Natural killer cell (primary cell): ENCODE measurements around the gene GOLGA1. TPM values are rescaled to one million over a fixed set of nuclear protein-coding genes. Genes with fewer than 3 reads are reported as not detected.

Experiments used
- ATAC-seq, 3 donors: fragments of 150-1000 bp in 2 of 3; fragments of 200-7000 bp in 1 of 3; cut with Tn5 transposase; 1 replicate in 1 of 3; 2 replicates in 2 of 3; pipeline ENCODE4 v1.10.0; 2021; ENCODE audit warnings: mild to moderate bottlenecking in 2 of 3, moderate library complexity in 2 of 3
- DNase-seq, 2 donors: peaks; one replicate each; pipeline versions ENCODE4 v3.0.0 to v3.0.0-alpha.2; 2013 to 2021; ENCODE audit warnings: mixed read lengths in 1 of 2
- H3K27ac ChIP-seq: one replicate; pipeline ENCODE4 v1.5.1; 2013; ENCODE audit warnings: mild to moderate bottlenecking, low read length
- H3K27me3 ChIP-seq: one replicate; pipeline ENCODE4 v1.6.1; 2013; ENCODE audit warnings: low read length; ENCODE audit not compliant: control insufficient read depth, insufficient read depth
- H3K36me3 ChIP-seq: one replicate; pipeline ENCODE4 v1.6.1; 2013; ENCODE audit warnings: low read length; ENCODE audit not compliant: control insufficient read depth, insufficient read depth
- H3K4me1 ChIP-seq: one replicate; pipeline ENCODE4 v1.6.1; 2013; ENCODE audit warnings: low read length; ENCODE audit not compliant: control insufficient read depth, insufficient read depth
- H3K4me3 ChIP-seq: one replicate; pipeline ENCODE4 v1.5.1; 2013; ENCODE audit warnings: low read length
- H3K9me3 ChIP-seq: one replicate; pipeline ENCODE4 v1.6.1; 2013; ENCODE audit warnings: low read length; ENCODE audit not compliant: control insufficient read depth, insufficient read depth
- H3K27ac Mint-ChIP-seq, 2 donors: one replicate each; pipeline ENCODE4 v1.8.0; 2022; ENCODE audit warnings: mild to moderate bottlenecking in 2 of 2, mixed read lengths in 2 of 2, moderate library complexity in 1 of 2
- H3K27me3 Mint-ChIP-seq, 2 donors: one replicate each; pipeline ENCODE4 v1.8.0; 2022; ENCODE audit warnings: low read depth in 2 of 2, mixed read lengths in 2 of 2
- H3K36me3 Mint-ChIP-seq: one replicate; pipeline ENCODE4 v1.8.0; 2022; ENCODE audit warnings: mixed read lengths
- H3K4me1 Mint-ChIP-seq, 2 donors: one replicate each; pipeline ENCODE4 v1.8.0; 2022; ENCODE audit warnings: mixed read lengths in 2 of 2
- H3K4me3 Mint-ChIP-seq: one replicate; pipeline ENCODE4 v1.8.0; 2022; ENCODE audit warnings: mild to moderate bottlenecking, moderate library complexity, mixed read lengths
- H3K9me3 Mint-ChIP-seq, 2 donors: one replicate each; pipeline ENCODE4 v1.8.0; 2022; ENCODE audit warnings: mixed read lengths in 2 of 2
- WGBS: methylation state at CpG from one replicate; pipeline ENCODE4 v1.1.7; 2013; ENCODE audit warnings: missing lambda C conversion rate; ENCODE audit not compliant: insufficient coverage; 5-methylcytosine and 5-hydroxymethylcytosine counted together
- intact Hi-C: fragments of 100-400 bp; cut with micrococcal nuclease; formaldehyde crosslinking; loops from one replicate; pipeline ENCODE4 v1.14.2; 2022
- total RNA-seq, 4 donors: library from RNA; stranded (reverse); fragments of 120-200 nt in 1 of 4; gene quantifications; one replicate each; pipeline versions ENCODE4 v1.2.3 to v1.2.4, GENCODE V29; 2013 to 2022
- TF ChIP-seq, protein P1 (sequence below): fragments of 200-600 bp; IDR thresholded peaks from one replicate; pipeline ENCODE4 v1.8.0; 2022; ENCODE audit warnings: antibody characterized with exemption

Gene GOLGA1
- total RNA-seq, 3 donors from 2014 or later (not counting 1 experiment from before 2014, with no cell fraction given), result 21.5 to 32.4 (median 27.0) TPM

DNA sequence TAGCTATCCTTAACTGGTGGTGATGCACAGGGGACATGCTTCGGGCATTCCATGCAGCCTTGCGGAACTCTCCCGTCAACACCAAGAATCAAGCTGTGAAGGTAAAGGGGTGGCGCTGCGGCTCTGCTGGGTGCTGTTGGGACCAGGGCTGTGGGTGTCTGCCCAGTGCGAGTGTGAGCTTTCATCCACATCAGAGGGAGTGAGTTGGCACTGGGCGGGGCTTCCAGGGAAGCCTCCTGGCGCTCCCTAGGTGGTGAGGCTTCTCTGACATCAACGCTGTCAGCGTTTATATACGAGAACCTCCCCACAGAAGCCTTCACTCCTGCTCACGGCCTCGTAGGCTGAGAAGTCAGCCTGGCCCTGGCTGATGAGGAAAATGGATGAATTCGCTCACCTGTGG, 67.2 kb downstream of the GOLGA1 start:
- Mint-ChIP-seq H3K4me3 (peak overlapping the region; percentile 97), H3K27me3 (no peaks in the 10 kb centered on the region), H3K36me3 (peaks cover 13% of the 10 kb centered on the region), H3K27ac (peak overlapping the region; percentile 97), H3K9me3 (no peaks in the 10 kb centered on the region), H3K4me1 (peaks cover 77 to 78% of the 10 kb centered on the region in 2 donors)
- TF ChIP-seq, protein P1, sequence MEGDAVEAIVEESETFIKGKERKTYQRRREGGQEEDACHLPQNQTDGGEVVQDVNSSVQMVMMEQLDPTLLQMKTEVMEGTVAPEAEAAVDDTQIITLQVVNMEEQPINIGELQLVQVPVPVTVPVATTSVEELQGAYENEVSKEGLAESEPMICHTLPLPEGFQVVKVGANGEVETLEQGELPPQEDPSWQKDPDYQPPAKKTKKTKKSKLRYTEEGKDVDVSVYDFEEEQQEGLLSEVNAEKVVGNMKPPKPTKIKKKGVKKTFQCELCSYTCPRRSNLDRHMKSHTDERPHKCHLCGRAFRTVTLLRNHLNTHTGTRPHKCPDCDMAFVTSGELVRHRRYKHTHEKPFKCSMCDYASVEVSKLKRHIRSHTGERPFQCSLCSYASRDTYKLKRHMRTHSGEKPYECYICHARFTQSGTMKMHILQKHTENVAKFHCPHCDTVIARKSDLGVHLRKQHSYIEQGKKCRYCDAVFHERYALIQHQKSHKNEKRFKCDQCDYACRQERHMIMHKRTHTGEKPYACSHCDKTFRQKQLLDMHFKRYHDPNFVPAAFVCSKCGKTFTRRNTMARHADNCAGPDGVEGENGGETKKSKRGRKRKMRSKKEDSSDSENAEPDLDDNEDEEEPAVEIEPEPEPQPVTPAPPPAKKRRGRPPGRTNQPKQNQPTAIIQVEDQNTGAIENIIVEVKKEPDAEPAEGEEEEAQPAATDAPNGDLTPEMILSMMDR, result no peak
- 62% methylated on average over 13 of the region's 14 CpGs for WGBS
- DNase-seq, result peak; percentile 48 to 75
- intact Hi-C loops, result loop anchor here (5.0 kb wide), 2 partner anchors 101 to 251 kb away; partner anchors contain the start of gene NR6A1
- H3K36me3 ChIP-seq, result peaks cover 52% of the 10 kb centered on the region
- peak in 1 of 3 donors; percentile 2 for ATAC-seq
- H3K4me1 ChIP-seq, result peaks cover 67% of the 10 kb centered on the region
- no peaks in the 10 kb centered on the region for H3K27me3 ChIP-seq
- H3K9me3 ChIP-seq, result no peaks in the 10 kb centered on the region
- peak overlapping the region; percentile 96 for H3K27ac ChIP-seq
- H3K4me3 ChIP-seq, result no peak overlapping the region

DNA sequence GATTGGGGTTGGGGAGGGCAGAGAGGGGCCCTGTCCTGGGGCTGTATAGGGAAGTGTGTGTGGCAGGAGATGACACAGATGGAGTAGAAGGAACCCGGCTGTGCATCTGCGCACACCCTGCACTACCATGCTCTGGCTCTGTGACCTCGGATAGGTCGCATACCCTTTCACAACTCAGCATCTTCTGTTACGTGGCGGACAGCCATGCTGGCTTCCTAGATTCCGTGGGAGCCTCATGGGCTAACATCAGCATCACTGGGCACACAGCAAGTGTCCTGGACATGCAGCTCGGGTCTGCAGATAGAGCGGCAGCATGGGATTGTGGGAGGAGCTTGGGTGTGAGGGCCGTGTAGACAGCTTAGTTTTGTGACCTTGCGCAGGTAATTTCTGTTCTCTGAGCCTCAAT, 69.7 kb downstream of the GOLGA1 start:
- Histone ChIP-seq H3K27me3 (no peaks in the 10 kb centered on the region), H3K27ac (peak overlapping the region; percentile 96), H3K36me3 (peaks cover 28% of the 10 kb centered on the region), H3K4me1 (peaks cover 76% of the 10 kb centered on the region), H3K4me3 (peak overlapping the region; percentile 96), H3K9me3 (no peaks in the 10 kb centered on the region)
- Mint-ChIP-seq H3K4me1 (peaks cover 65% of the 10 kb centered on the region in 2 donors), H3K27ac (peak overlapping the region; percentile 97), H3K36me3 (peaks cover 6% of the 10 kb centered on the region), H3K27me3 (no peaks in the 10 kb centered on the region), H3K9me3 (no peaks in the 10 kb centered on the region), H3K4me3 (peak overlapping the region; percentile 97)
- TF ChIP-seq, protein P1, result no peak
- DNase-seq (no peak), ATAC-seq (no peak)
- WGBS, result 43% methylated on average over 11 of the region's 11 CpGs
- intact Hi-C loops, result loop anchor here (5.0 kb wide), 2 partner anchors 99 to 249 kb away; partner anchors contain the start of gene NR6A1

DNA sequence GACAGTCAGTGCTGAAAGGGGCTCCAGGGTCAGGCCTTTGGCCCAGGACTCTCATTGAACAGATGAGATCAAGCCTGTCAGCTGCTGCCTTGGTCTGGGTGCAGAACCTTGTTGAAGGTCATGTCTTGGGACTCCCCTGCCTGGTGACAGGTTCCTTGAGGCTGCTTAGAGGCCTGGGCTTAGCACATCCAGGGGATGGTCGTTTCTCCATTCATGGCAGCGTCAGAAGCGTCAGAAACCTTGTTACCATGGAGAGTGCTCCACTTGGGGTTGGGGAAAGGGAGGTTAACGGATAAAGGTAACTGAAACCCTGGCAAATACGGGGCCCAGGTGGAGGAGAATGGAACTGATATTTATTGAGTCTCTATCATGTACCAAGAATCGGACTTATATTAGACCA, 70.2 kb downstream of the GOLGA1 start:
- Mint-ChIP-seq H3K36me3 (peaks cover 6% of the 10 kb centered on the region), H3K27ac (peak overlapping the region; percentile 97), H3K27me3 (no peaks in the 10 kb centered on the region), H3K4me1 (peaks cover 65% of the 10 kb centered on the region in 2 donors), H3K9me3 (no peaks in the 10 kb centered on the region), H3K4me3 (peak overlapping the region; percentile 97)
- WGBS, result 15% methylated on average over 6 of the region's 6 CpGs
- peak overlapping the region; percentile 96 for H3K4me3 ChIP-seq
- no peaks in the 10 kb centered on the region for H3K27me3 ChIP-seq
- peak in 1 of 2 donors; percentile 33 for DNase-seq
- H3K4me1 ChIP-seq, result peaks cover 71% of the 10 kb centered on the region
- no peaks in the 10 kb centered on the region for H3K9me3 ChIP-seq
- TF ChIP-seq, protein P1, result no peak
- H3K27ac ChIP-seq, result peak overlapping the region; percentile 96
- ATAC-seq, result peak in 1 of 3 donors; percentile 4
- intact Hi-C loops, result loop anchor here (1.0 to 5.0 kb wide), 5 partner anchors 8 to 248 kb away; partner anchors contain the start of genes ARPC5L, GOLGA1, NR6A1 and WDR38
- peaks cover 25% of the 10 kb centered on the region for H3K36me3 ChIP-seq
